Progenitor cell of endocrine pancreas (in vitro differentiated cells): ENCODE measurements around the gene MPRIP. TPM values are rescaled to one million over a fixed set of nuclear protein-coding genes. Genes with fewer than 3 reads are reported as not detected.
A peak's percentile ranks its signal among the peaks of the same experiment; 100 is the strongest.

ENCODE experiments used
- DNase-seq: peaks from one replicate; pipeline ENCODE4 v3.0.0; 2021; ENCODE audit warnings: low spot score; ENCODE audit not compliant: unreplicated experiment
- H3K27ac Mint-ChIP-seq: 2 replicates; pipeline ENCODE4 v1.8.0; 2021; ENCODE audit warnings: mild to moderate bottlenecking, moderate library complexity, mixed read lengths
- H3K27me3 Mint-ChIP-seq: 2 replicates; pipeline ENCODE4 v1.8.0; 2021; ENCODE audit warnings: mixed read lengths
- H3K36me3 Mint-ChIP-seq: 2 replicates; pipeline ENCODE4 v1.8.0; 2022; ENCODE audit warnings: mixed read lengths; ENCODE audit not compliant: insufficient read depth
- H3K4me1 Mint-ChIP-seq: 2 replicates; pipeline ENCODE4 v1.8.0; 2021; ENCODE audit warnings: low read depth, mixed read lengths
- H3K4me3 Mint-ChIP-seq: 2 replicates; pipeline ENCODE4 v1.8.0; 2021; ENCODE audit warnings: low read depth, mild to moderate bottlenecking, moderate library complexity, mixed read lengths
- H3K9me3 Mint-ChIP-seq: 2 replicates; pipeline ENCODE4 v1.8.0; 2021; ENCODE audit warnings: low read depth, mixed read lengths
- CTCF ChIP-seq: fragments of 200-600 bp; sonication (generic); IDR thresholded peaks from one replicate; pipeline ENCODE4 v1.5.0; 2021; ENCODE audit warnings: antibody characterized with exemption, mild to moderate bottlenecking; ENCODE audit not compliant: unreplicated experiment
- total RNA-seq: library from RNA; stranded (reverse); gene quantifications from 2 replicates; pipeline ENCODE4 v1.2.1, GENCODE V29; 2021

The MPRIP gene
- total RNA-seq, 1 donor from 2014 or later, result 195 TPM

- Mint-ChIP-seq H3K9me3 (no peaks in the 10 kb centered on the region), H3K4me3 (no peak overlapping the region), H3K4me1 (peaks cover under 1% of the 10 kb centered on the region), H3K27ac (no peak overlapping the region), H3K36me3 (peaks cover 13% of the 10 kb centered on the region), H3K27me3 (no peaks in the 10 kb centered on the region)
- TF ChIP-seq CTCF, result no peak
- no peak for DNase-seq
Measured at GRCh38 chr17:17084941-17085340, 42.7 kb downstream of the MPRIP start.

- H3K4me3 Mint-ChIP-seq, result no peak overlapping the region
- H3K36me3 Mint-ChIP-seq, result peaks cover 17% of the 10 kb centered on the region
- peak overlapping the region; percentile 37 for H3K27ac Mint-ChIP-seq
- H3K27me3 Mint-ChIP-seq, result no peaks in the 10 kb centered on the region
- no peak for DNase-seq
- no peak for TF ChIP-seq CTCF
- H3K4me1 Mint-ChIP-seq, result peaks cover 7% of the 10 kb centered on the region
- H3K9me3 Mint-ChIP-seq, result no peaks in the 10 kb centered on the region
Measured at GRCh38 chr17:17086585-17086984, 44.3 kb downstream of the MPRIP start.

- H3K27ac Mint-ChIP-seq, result no peak overlapping the region
Measured at GRCh38 chr17:17087424-17088015, 45.3 kb downstream of the MPRIP start.

GRCh38 chr17:17088086-17088485 lies 45.8 kb downstream of the MPRIP start:
- Mint-ChIP-seq H3K27me3 (no peaks in the 10 kb centered on the region), H3K4me1 (peaks cover 10% of the 10 kb centered on the region), H3K27ac (no peak overlapping the region), H3K9me3 (no peaks in the 10 kb centered on the region), H3K36me3 (peaks cover 14% of the 10 kb centered on the region), H3K4me3 (no peak overlapping the region)
- DNase-seq, result no peak
- TF ChIP-seq CTCF, result no peak

More at GRCh38 chr17:17087424-17088015, 45.3 kb downstream of the MPRIP start:
- Mint-ChIP-seq H3K4me1 (peaks cover 8% of the 10 kb centered on the region), H3K4me3 (no peak overlapping the region), H3K27me3 (no peaks in the 10 kb centered on the region), H3K36me3 (peaks cover 18% of the 10 kb centered on the region), H3K9me3 (no peaks in the 10 kb centered on the region)
- no peak for DNase-seq
- no peak for TF ChIP-seq CTCF

GRCh38 chr17:17088541-17089525 lies 46.6 kb downstream of the MPRIP start:
- TF ChIP-seq CTCF, result no peak
- Mint-ChIP-seq H3K4me1 (peaks cover 13% of the 10 kb centered on the region), H3K9me3 (no peaks in the 10 kb centered on the region), H3K4me3 (no peak overlapping the region), H3K27ac (no peak overlapping the region), H3K36me3 (peaks cover 13% of the 10 kb centered on the region), H3K27me3 (no peaks in the 10 kb centered on the region)
- DNase-seq, result no peak
